ENCODE data around the gene DACH1.

The DACH1 gene

GRCh38 chr13:71483733-71484132, 383.3 kb downstream of the DACH1 start:
- no peak for DNase-seq (ENCODE audit: low read depth)

- no peak for DNase-seq (ENCODE audit: low read depth)
Measured at GRCh38 chr13:71481501-71481900, 385.5 kb downstream of the DACH1 start.

- no peak for DNase-seq (ENCODE audit: low read depth)
Measured at GRCh38 chr13:71481046-71481445, 386.0 kb downstream of the DACH1 start.

GRCh38 chr13:71477735-71478134, 389.3 kb downstream of the DACH1 start:
- no peak for DNase-seq (ENCODE audit: low read depth)

- no peak for DNase-seq (ENCODE audit: low read depth)
Measured at GRCh38 chr13:71474936-71475335, 392.1 kb downstream of the DACH1 start.

- DNase-seq (ENCODE audit: low read depth), result no peak
Measured at GRCh38 chr13:71469626-71470025, 397.4 kb downstream of the DACH1 start.

- no peak for DNase-seq (ENCODE audit: low read depth)
Measured at GRCh38 chr13:71464686-71465085, 402.3 kb downstream of the DACH1 start.

GRCh38 chr13:71461892-71462291, 405.1 kb downstream of the DACH1 start:
- DNase-seq (ENCODE audit: low read depth), result no peak

- no peak for DNase-seq (ENCODE audit: low read depth)
Measured at GRCh38 chr13:71460211-71460610, 406.8 kb downstream of the DACH1 start.

GRCh38 chr13:71459708-71460107, 407.3 kb downstream of the DACH1 start:
- no peak for DNase-seq (ENCODE audit: low read depth)

GRCh38 chr13:71457645-71458044, 409.4 kb downstream of the DACH1 start:
- DNase-seq (ENCODE audit: low read depth), result no peak

GRCh38 chr13:71456136-71456535, 410.9 kb downstream of the DACH1 start:
- DNase-seq (ENCODE audit: low read depth), result no peak

- no peak for DNase-seq (ENCODE audit: low read depth)
Measured at GRCh38 chr13:71454509-71454908, 412.5 kb downstream of the DACH1 start.

GRCh38 chr13:71448080-71448630, 418.8 kb downstream of the DACH1 start:
- no peak for DNase-seq (ENCODE audit: low read depth)

GRCh38 chr13:71437704-71438103, 429.3 kb downstream of the DACH1 start:
- no peak for DNase-seq (ENCODE audit: low read depth)

- DNase-seq (ENCODE audit: low read depth), result no peak
Measured at GRCh38 chr13:71430681-71431080, 436.3 kb downstream of the DACH1 start.

GRCh38 chr13:71417205-71417604, 449.8 kb downstream of the DACH1 start:
- DNase-seq (ENCODE audit: low read depth), result no peak

- DNase-seq (ENCODE audit: low read depth), result no peak
Measured at GRCh38 chr13:71412231-71412630, 454.8 kb downstream of the DACH1 start.

- DNase-seq (ENCODE audit: low read depth), result no peak
Measured at GRCh38 chr13:71408416-71408815, 458.6 kb downstream of the DACH1 start.

GRCh38 chr13:71399631-71400215, 467.3 kb downstream of the DACH1 start:
- no peak for DNase-seq (ENCODE audit: low read depth)

- no peak for DNase-seq (ENCODE audit: low read depth)
Measured at GRCh38 chr13:71396149-71396548, 470.9 kb downstream of the DACH1 start.

GRCh38 chr13:71395053-71395452, 472.0 kb downstream of the DACH1 start:
- no peak for DNase-seq (ENCODE audit: low read depth)

- no peak for DNase-seq (ENCODE audit: low read depth)
Measured at GRCh38 chr13:71394176-71394575, 472.8 kb downstream of the DACH1 start.

All from GM04504 (cell line).